ENCODE data around the gene PDE1A.

PDE1A gene

DNA sequence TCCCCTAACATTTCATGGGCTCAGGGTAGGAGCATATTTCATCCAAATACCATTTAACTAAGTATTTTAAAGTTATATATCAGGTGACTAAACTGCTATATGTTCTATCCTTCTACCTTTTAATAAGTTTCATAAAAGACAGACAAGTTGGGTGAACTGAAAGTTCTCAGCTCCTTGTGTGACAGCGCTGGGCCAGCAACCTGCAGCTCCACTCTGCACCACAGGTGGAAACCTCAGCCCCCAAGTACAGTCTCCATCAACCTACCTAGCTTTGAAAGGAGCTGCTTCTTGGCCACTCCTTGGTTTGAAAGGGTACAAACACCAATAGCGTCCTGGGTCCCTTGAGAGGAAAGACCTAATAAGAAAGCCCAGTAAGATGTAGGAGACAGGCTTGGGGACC lies 177.9 kb downstream of the PDE1A start:
- Histone ChIP-seq H3K27ac (ENCODE audit: low read depth, low read length) (no peak overlapping the region), H3K36me3 (ENCODE audit: control insufficient read depth, low read length) (no peaks in the 10 kb centered on the region)

DNA sequence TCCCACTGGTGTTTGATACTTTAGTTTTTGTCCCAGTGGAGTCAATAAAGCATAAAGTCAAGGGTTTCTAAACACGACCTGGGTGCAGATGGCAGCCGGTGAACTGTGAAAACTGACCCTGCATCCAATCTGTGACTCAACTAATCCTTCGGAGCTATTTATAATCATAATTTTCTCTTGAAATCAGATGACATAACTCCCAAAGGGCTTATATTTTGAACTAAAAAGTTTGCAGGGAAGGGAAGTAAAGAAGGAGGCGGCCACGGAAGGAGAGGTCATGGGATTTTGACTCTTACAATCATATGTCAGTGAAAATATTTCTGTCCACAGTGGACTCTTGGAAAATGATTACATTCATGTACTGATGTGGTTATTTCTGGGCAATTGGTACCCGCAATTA lies 178.5 kb downstream of the PDE1A start:
- Histone ChIP-seq H3K4me2 (ENCODE audit: low read length) (peak overlapping the region; percentile 40), H3K27ac (ENCODE audit: low read depth, low read length) (no peak overlapping the region), H3K4me3 (ENCODE audit: low read length) (no peak overlapping the region), H3K9me2 (replicated peaks; ENCODE audit: control insufficient read depth, low read length) (no peaks in the 10 kb centered on the region), H3K79me2 (ENCODE audit: control insufficient read depth, low read length) (no peaks in the 10 kb centered on the region), H3K9me3 (ENCODE audit: control insufficient read depth, insufficient read depth, low read length) (no peaks in the 10 kb centered on the region), H3K4me1 (ENCODE audit: control insufficient read depth, low read length) (peaks cover 14% of the 10 kb centered on the region), H4K20me1 (ENCODE audit: control insufficient read depth, insufficient read depth, low read depth, low read length) (no peaks in the 10 kb centered on the region), H3K27me3 (ENCODE audit: control insufficient read depth, low read length) (no peaks in the 10 kb centered on the region), H3F3A (ENCODE audit: control insufficient read depth, insufficient read depth) (no peaks in the 10 kb centered on the region), H3K36me3 (ENCODE audit: control insufficient read depth, low read length) (no peaks in the 10 kb centered on the region)
- TF ChIP-seq, protein P1, sequence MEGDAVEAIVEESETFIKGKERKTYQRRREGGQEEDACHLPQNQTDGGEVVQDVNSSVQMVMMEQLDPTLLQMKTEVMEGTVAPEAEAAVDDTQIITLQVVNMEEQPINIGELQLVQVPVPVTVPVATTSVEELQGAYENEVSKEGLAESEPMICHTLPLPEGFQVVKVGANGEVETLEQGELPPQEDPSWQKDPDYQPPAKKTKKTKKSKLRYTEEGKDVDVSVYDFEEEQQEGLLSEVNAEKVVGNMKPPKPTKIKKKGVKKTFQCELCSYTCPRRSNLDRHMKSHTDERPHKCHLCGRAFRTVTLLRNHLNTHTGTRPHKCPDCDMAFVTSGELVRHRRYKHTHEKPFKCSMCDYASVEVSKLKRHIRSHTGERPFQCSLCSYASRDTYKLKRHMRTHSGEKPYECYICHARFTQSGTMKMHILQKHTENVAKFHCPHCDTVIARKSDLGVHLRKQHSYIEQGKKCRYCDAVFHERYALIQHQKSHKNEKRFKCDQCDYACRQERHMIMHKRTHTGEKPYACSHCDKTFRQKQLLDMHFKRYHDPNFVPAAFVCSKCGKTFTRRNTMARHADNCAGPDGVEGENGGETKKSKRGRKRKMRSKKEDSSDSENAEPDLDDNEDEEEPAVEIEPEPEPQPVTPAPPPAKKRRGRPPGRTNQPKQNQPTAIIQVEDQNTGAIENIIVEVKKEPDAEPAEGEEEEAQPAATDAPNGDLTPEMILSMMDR (IDR thresholded peaks at IDR 0.05; ENCODE audit: low read depth, low read length, poor library complexity, severe bottlenecking), result no peak
- no peak for TF ChIP-seq EZH2phosphoT487 (IDR thresholded peaks at IDR 0.05; ENCODE audit: borderline replicate concordance, low read length)

More for the DNA sequence above, 177.9 kb downstream of the PDE1A start:
- Histone ChIP-seq H3K4me1 (ENCODE audit: control insufficient read depth, low read length) (peaks cover 14% of the 10 kb centered on the region), H3K27me3 (ENCODE audit: control insufficient read depth, low read length) (no peaks in the 10 kb centered on the region), H3K4me2 (ENCODE audit: low read length) (peak overlapping the region; percentile 40; the same call in 1 of the 2 replicates), H3F3A (ENCODE audit: control insufficient read depth, insufficient read depth) (no peaks in the 10 kb centered on the region), H4K20me1 (ENCODE audit: control insufficient read depth, insufficient read depth, low read depth, low read length) (no peaks in the 10 kb centered on the region), H3K4me3 (ENCODE audit: low read length) (no peak overlapping the region), H3K9me2 (replicated peaks; ENCODE audit: control insufficient read depth, low read length) (no peaks in the 10 kb centered on the region), H3K9me3 (ENCODE audit: control insufficient read depth, insufficient read depth, low read length) (no peaks in the 10 kb centered on the region), H3K79me2 (ENCODE audit: control insufficient read depth, low read length) (no peaks in the 10 kb centered on the region)
- no peak for TF ChIP-seq EZH2phosphoT487 (IDR thresholded peaks at IDR 0.05; ENCODE audit: borderline replicate concordance, low read length)
- TF ChIP-seq, protein P1 (IDR thresholded peaks at IDR 0.05; ENCODE audit: low read depth, low read length, poor library complexity, severe bottlenecking), result no peak

- no peaks in the 10 kb centered on the region for H4K20me1 ChIP-seq (ENCODE audit: control insufficient read depth, insufficient read depth, low read depth, low read length)
- no peaks in the 10 kb centered on the region for H3K9me2 ChIP-seq (replicated peaks; ENCODE audit: control insufficient read depth, low read length)
- peaks cover 14% of the 10 kb centered on the region for H3K4me1 ChIP-seq (ENCODE audit: control insufficient read depth, low read length)
- H3K36me3 ChIP-seq (ENCODE audit: control insufficient read depth, low read length), result no peaks in the 10 kb centered on the region
- no peaks in the 10 kb centered on the region for H3K9me3 ChIP-seq (ENCODE audit: control insufficient read depth, insufficient read depth, low read length)
- peak overlapping the region; percentile 40 for H3K4me2 ChIP-seq (ENCODE audit: low read length)
- no peaks in the 10 kb centered on the region for H3K79me2 ChIP-seq (ENCODE audit: control insufficient read depth, low read length)
- TF ChIP-seq, protein P1 (IDR thresholded peaks at IDR 0.05; ENCODE audit: low read depth, low read length, poor library complexity, severe bottlenecking), result no peak
- TF ChIP-seq EZH2phosphoT487 (IDR thresholded peaks at IDR 0.05; ENCODE audit: borderline replicate concordance, low read length), result no peak
- no peaks in the 10 kb centered on the region for H3K27me3 ChIP-seq (ENCODE audit: control insufficient read depth, low read length)
- H3K27ac ChIP-seq (ENCODE audit: low read depth, low read length), result no peak overlapping the region
- H3F3A ChIP-seq (ENCODE audit: control insufficient read depth, insufficient read depth), result no peaks in the 10 kb centered on the region
- H3K4me3 ChIP-seq (ENCODE audit: low read length), result no peak overlapping the region
These were observed 179.0 kb downstream of the PDE1A start for GRCh38 chr2:182247831-182248230.

Data from DOHH2 (cell line).